ENCODE data around the gene GPHB5. TPM values are rescaled to one million over a fixed set of nuclear protein-coding genes. Genes with fewer than 3 reads are reported as not detected.

The GPHB5 gene
- total RNA-seq, 1 experiment from 2014 or later, result not detected

DNA sequence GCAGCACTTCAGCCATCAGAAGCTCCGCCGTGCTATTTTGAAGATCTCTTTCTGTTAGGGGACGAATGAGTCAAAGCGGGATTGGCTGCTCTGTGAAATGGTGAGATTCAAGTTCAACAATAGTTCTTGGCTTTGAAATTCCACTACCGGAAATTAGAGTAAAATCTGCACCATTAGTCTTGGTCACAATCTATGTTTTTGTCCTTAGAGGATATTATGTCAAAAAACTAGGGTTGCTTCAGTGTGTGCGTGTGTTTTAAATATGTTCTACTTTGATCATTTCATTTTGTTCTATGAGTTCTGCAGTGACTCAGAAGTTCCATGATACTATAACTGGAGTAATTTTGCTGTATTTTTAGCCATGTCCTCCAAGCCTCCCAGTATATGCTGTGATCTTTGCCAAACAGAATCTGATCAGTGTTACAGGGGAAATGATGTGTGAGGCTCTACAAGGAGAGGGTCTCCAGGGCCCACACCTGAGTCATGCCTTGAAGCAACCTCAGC, 22.6 kb downstream of the GPHB5 start:
- H3K27ac ChIP-seq (ENCODE audit: insufficient read length, low read depth, low read length), result no peak overlapping the region
- DNase-seq, result no peak
- Mint-ChIP-seq H3K27me3 (ENCODE audit: low read depth) (no peaks in the 10 kb centered on the region), H3K9me3 (no peaks in the 10 kb centered on the region), H3K4me3 (no peak overlapping the region), H3K4me1 (peaks cover 15 to 19% of the 10 kb centered on the region in 2 experiments), H3K27ac (no peak overlapping the region), H3K36me3 (ENCODE audit: insufficient read depth in 1 of 3, low read depth in 3 of 3) (no peaks in the 10 kb centered on the region)
- H3K4ac ChIP-seq (ENCODE audit: low read depth, low read length), result no peak overlapping the region
- no peak overlapping the region for H3K18ac ChIP-seq (ENCODE audit: insufficient read length, low read depth, low read length)
- no peak overlapping the region for H4K5ac ChIP-seq (ENCODE audit: insufficient read length, low read depth, low read length)
- no peak overlapping the region for H2BK15ac ChIP-seq (ENCODE audit: low read depth, low read length)
- H3K23me2 ChIP-seq (ENCODE audit: insufficient read length, low read depth, low read length, poor library complexity, severe bottlenecking), result no peaks in the 10 kb centered on the region
- H2BK12ac ChIP-seq (ENCODE audit: insufficient read length, low read depth, low read length), result no peak overlapping the region
- no peak overlapping the region for H4K91ac ChIP-seq (ENCODE audit: insufficient read length, low read depth, low read length)
- H3K9ac ChIP-seq (ENCODE audit: extremely low read depth, insufficient read length, low read length), result no peak overlapping the region
- H2AK5ac ChIP-seq (ENCODE audit: insufficient read length, low read length), result no peak overlapping the region
- TF ChIP-seq CTCF (conservative IDR thresholded peaks at IDR 0.05), result no peak
- WGBS (ENCODE audit: extremely low coverage, insufficient read length, low lambda C conversion rate), result no CpG with 5 or more reads among the region's 6 CpGs
- no peaks in the 10 kb centered on the region for H4K20me1 ChIP-seq (ENCODE audit: control insufficient read depth, insufficient read depth, insufficient read length)
- H3K27me3 ChIP-seq (ENCODE audit: insufficient read depth, low read length), result no peaks in the 10 kb centered on the region
- H2BK5ac ChIP-seq (ENCODE audit: insufficient read length, low read length), result no peak overlapping the region
- no peaks in the 10 kb centered on the region for H3K79me1 ChIP-seq (ENCODE audit: insufficient read depth, low read depth, low read length, poor library complexity, severe bottlenecking)
- H4K8ac ChIP-seq (replicated peaks; ENCODE audit: insufficient read length, low read depth, low read length), result no peak overlapping the region
- no peak overlapping the region for H3K56ac ChIP-seq (ENCODE audit: insufficient read length, low read depth, low read length)
- H3K79me2 ChIP-seq (ENCODE audit: insufficient read depth, low read length), result no peaks in the 10 kb centered on the region
- H3K23ac ChIP-seq (ENCODE audit: insufficient read length, low read depth, low read length), result no peak overlapping the region
- no peak overlapping the region for H3T11ph ChIP-seq (ENCODE audit: low read length)
- no peaks in the 10 kb centered on the region for H3K9me3 ChIP-seq (ENCODE audit: control insufficient read depth, low read depth, low read length)
- H3K14ac ChIP-seq (ENCODE audit: insufficient read depth, low read length), result no peak overlapping the region
- no peak overlapping the region for H2BK120ac ChIP-seq (ENCODE audit: low read depth, low read length, poor library complexity, severe bottlenecking)
- no peak overlapping the region for H3K4me2 ChIP-seq (ENCODE audit: insufficient read depth, insufficient read length, low read length)
- H2AFZ ChIP-seq (ENCODE audit: low read length), result no peak overlapping the region
- H3K4me1 ChIP-seq (ENCODE audit: insufficient read depth, low read length), result no peaks in the 10 kb centered on the region
- H2BK20ac ChIP-seq (ENCODE audit: low read depth, low read length, poor library complexity, severe bottlenecking), result no peak overlapping the region
